H1 (cell line): ENCODE results near the gene FKBP1B. TPM values are rescaled to one million over a fixed set of nuclear protein-coding genes. Genes with fewer than 3 reads are reported as not detected.

Source experiments
- CTCF ChIA-PET: fragments of 300-600 bp; sonication (Branson Sonifier 250); formaldehyde crosslinking; loops from one replicate; lab custom pipeline; 2021; ENCODE audit not compliant: partially characterized antibody; lab: Charles Lee
- POLR2A ChIA-PET: fragments of 300-600 bp; sonication (Branson Sonifier 250); formaldehyde crosslinking; loops from one replicate; lab custom pipeline; 2021; ENCODE audit warnings: inconsistent platforms; ENCODE audit not compliant: partially characterized antibody; lab: Charles Lee
- DNase-seq, 2 experiments: peaks; one replicate each; pipeline versions ENCODE4 v3.0.0 to v3.0.0-alpha.2; 2010 to 2022; ENCODE audit warnings: low spot score in 2 of 2, low read depth in 1 of 2, mixed read lengths in 1 of 2
- FAIRE-seq: peaks from 2 replicates; lab custom pipeline; 2011; peaks lifted over from hg19 to GRCh38; lab: Jason Lieb, UNC
- H2AFZ ChIP-seq: 2 replicates; pipeline ENCODE4 v1.8.1; 2012; ENCODE audit warnings: low read length, inconsistent platforms
- H2AK5ac ChIP-seq: 2 replicates; pipeline ENCODE4 v1.6.1; 2013; ENCODE audit warnings: low read depth, low read length
- H2BK120ac ChIP-seq: replicated peaks from 2 replicates; pipeline ENCODE3; 2013; ENCODE audit warnings: low read depth, low read length, inconsistent platforms
- H2BK12ac ChIP-seq: 2 replicates; pipeline ENCODE4 v1.6.1; 2013; ENCODE audit warnings: low read depth, low read length
- H2BK15ac ChIP-seq: 2 replicates; pipeline ENCODE4 v1.6.1; 2013; ENCODE audit warnings: low read length
- H2BK20ac ChIP-seq: 2 replicates; pipeline ENCODE4 v1.6.1; 2013; ENCODE audit warnings: low read length
- H2BK5ac ChIP-seq: 2 replicates; pipeline ENCODE4 v1.6.1; 2013; ENCODE audit warnings: low read depth, low read length
- H3K14ac ChIP-seq: 2 replicates; pipeline ENCODE4 v1.6.1; 2013; ENCODE audit warnings: inconsistent platforms; ENCODE audit not compliant: insufficient read length
- H3K18ac ChIP-seq: 2 replicates; pipeline ENCODE4 v1.6.1; 2013; ENCODE audit warnings: low read length; ENCODE audit errors: extremely low read depth
- H3K23ac ChIP-seq: 2 replicates; pipeline ENCODE4 v1.6.1; 2013; ENCODE audit warnings: inconsistent platforms; ENCODE audit not compliant: insufficient read length
- H3K23me2 ChIP-seq: 2 replicates; pipeline ENCODE4 v1.6.1; 2013; ENCODE audit warnings: low read depth, low read length
- H3K27ac ChIP-seq: 2 replicates; pipeline ENCODE4 v1.6.1; 2011; ENCODE audit warnings: low read depth, low read length, inconsistent platforms
- H3K27me3 ChIP-seq, 4 experiments: replicated peaks in 1 of 4; 1 replicate in 1 of 4; 2 replicates in 3 of 4; pipeline versions ENCODE4 v1.6.1 to v1.8.1; 2011 to 2013; ENCODE audit warnings: low read length in 3 of 4, mild to moderate bottlenecking in 3 of 4, inconsistent platforms in 2 of 4, mixed read lengths in 2 of 4, moderate library complexity in 1 of 4; ENCODE audit not compliant: control insufficient read depth in 3 of 4, insufficient read depth in 3 of 4; ENCODE audit errors: extremely low read depth in 1 of 4
- H3K36me3 ChIP-seq, 4 experiments: 2 replicates each; pipeline versions ENCODE4 v1.6.1 to v1.8.1; 2011 to 2013; ENCODE audit warnings: mild to moderate bottlenecking in 4 of 4, low read length in 3 of 4, moderate library complexity in 2 of 4, control low read depth in 1 of 4, inconsistent platforms in 1 of 4; ENCODE audit not compliant: insufficient read depth in 4 of 4, control insufficient read depth in 2 of 4
- H3K4ac ChIP-seq: replicated peaks from 2 replicates; pipeline ENCODE3; 2013; ENCODE audit warnings: low read length, low read depth, mixed read lengths, inconsistent platforms; ENCODE audit not compliant: insufficient read length
- H3K4me1 ChIP-seq, 4 experiments: replicated peaks in 1 of 4; 1 replicate in 1 of 4; 2 replicates in 3 of 4; pipeline versions ENCODE4 v1.6.1 to v1.8.1; 2011 to 2013; ENCODE audit warnings: low read length in 3 of 4, inconsistent platforms in 2 of 4, mixed read lengths in 1 of 4; ENCODE audit not compliant: insufficient read depth in 4 of 4, control insufficient read depth in 3 of 4
- H3K4me2 ChIP-seq, 2 experiments: 2 replicates each; pipeline versions ENCODE4 v1.6.1 to v1.8.1; 2011 to 2013; ENCODE audit warnings: low read depth in 2 of 2, low read length in 2 of 2, control low read depth in 1 of 2, inconsistent platforms in 1 of 2, mild to moderate bottlenecking in 1 of 2; ENCODE audit not compliant: insufficient read depth in 1 of 2
- H3K4me3 ChIP-seq, 4 experiments: fragments of 200-600, 300-600 bp in 1 of 4; sonication (generic), shearing (Covaris generic), sonication (Bioruptor Twin) in 1 of 4; 2 replicates each; pipeline versions ENCODE4 v1.5.1 to v1.8.1; 2011 to 2016; ENCODE audit warnings: low read length in 4 of 4, low read depth in 3 of 4, control low read depth in 2 of 4, inconsistent platforms in 2 of 4, mild to moderate bottlenecking in 2 of 4, mixed read lengths in 1 of 4, moderate library complexity in 1 of 4; ENCODE audit not compliant: insufficient read depth in 2 of 4; ENCODE audit errors: extremely low read depth in 1 of 4
- H3K56ac ChIP-seq: replicated peaks from 2 replicates; pipeline ENCODE3; 2013; ENCODE audit warnings: low read depth, mild to moderate bottlenecking, mixed read lengths, low read length, inconsistent platforms; ENCODE audit not compliant: insufficient read length
- H3K79me1 ChIP-seq: 2 replicates; pipeline ENCODE4 v1.6.1; 2013; ENCODE audit warnings: low read depth, low read length, control low read depth
- H3K79me2 ChIP-seq, 2 experiments: 2 replicates each; pipeline versions ENCODE4 v1.6.1 to v1.8.1; 2012 to 2013; ENCODE audit warnings: low read length in 2 of 2, mild to moderate bottlenecking in 2 of 2, inconsistent platforms in 1 of 2; ENCODE audit not compliant: insufficient read depth in 2 of 2, control insufficient read depth in 1 of 2
- H3K9ac ChIP-seq, 4 experiments: replicated peaks in 1 of 4; 1 replicate in 1 of 4; 2 replicates in 3 of 4; pipeline versions ENCODE4 v1.6.1 to v1.8.1; 2011 to 2013; ENCODE audit warnings: low read depth in 3 of 4, low read length in 3 of 4, control low read depth in 2 of 4, mild to moderate bottlenecking in 2 of 4, moderate library complexity in 2 of 4, inconsistent platforms in 1 of 4; ENCODE audit errors: extremely low read depth in 1 of 4
- H3K9me3 ChIP-seq, 2 experiments: 2 replicates each; pipeline versions ENCODE4 v1.6.1 to v1.8.1; 2012 to 2013; ENCODE audit warnings: mild to moderate bottlenecking in 2 of 2, moderate library complexity in 2 of 2, control low read depth in 1 of 2, inconsistent platforms in 1 of 2, low read depth in 1 of 2, low read length in 1 of 2, mixed read lengths in 1 of 2; ENCODE audit not compliant: insufficient read depth in 2 of 2
- H4K20me1 ChIP-seq, 2 experiments: replicated peaks in 1 of 2; 2 replicates each; pipeline versions ENCODE3 to v1.8.1; 2011 to 2013; ENCODE audit warnings: inconsistent platforms in 2 of 2, low read length in 2 of 2, mild to moderate bottlenecking in 1 of 2; ENCODE audit not compliant: insufficient read depth in 2 of 2, control insufficient read depth in 1 of 2
- H4K5ac ChIP-seq: 2 replicates; pipeline ENCODE4 v1.6.1; 2013; ENCODE audit warnings: low read length, low read depth, mixed read lengths, inconsistent platforms; ENCODE audit not compliant: insufficient read length
- H4K8ac ChIP-seq: 2 replicates; pipeline ENCODE4 v1.8.0; 2013; ENCODE audit warnings: mild to moderate bottlenecking, moderate library complexity, low read length, inconsistent platforms; ENCODE audit not compliant: insufficient read depth; ENCODE audit errors: extremely low read depth
- H4K91ac ChIP-seq: replicated peaks from 2 replicates; pipeline ENCODE3; 2013; ENCODE audit warnings: low read length, mixed read lengths, inconsistent platforms; ENCODE audit not compliant: insufficient read length
- ASH2L ChIP-seq: fragments of 200-600, 300-600 bp; sonication (generic); IDR thresholded peaks from one replicate; pipeline ENCODE4 v1.7.1; 2017; ENCODE audit warnings: low read length
- BACH1 ChIP-seq: IDR thresholded peaks from 2 replicates; pipeline ENCODE4 v1.6.1; 2012; ENCODE audit warnings: low read length, improper control_type of control experiment
- CBX8 ChIP-seq: fragments of 300-800, 300-1000 bp; sonication (generic); IDR thresholded peaks from 2 replicates; pipeline ENCODE4 v1.7.1; 2016; ENCODE audit warnings: low read depth, low read length, borderline replicate concordance
- CHD2 ChIP-seq: IDR thresholded peaks from 2 replicates; pipeline ENCODE4 v1.6.1; 2012; ENCODE audit warnings: low read length, improper control_type of control experiment
- CREB1 ChIP-seq: IDR thresholded peaks from 2 replicates; pipeline ENCODE4 v1.6.1; 2012; ENCODE audit warnings: inconsistent platforms
- GTF2F1 ChIP-seq: IDR thresholded peaks from 2 replicates; pipeline ENCODE4 v1.6.1; 2012; ENCODE audit warnings: low read depth, low read length, improper control_type of control experiment, borderline replicate concordance
- JUN ChIP-seq: IDR thresholded peaks from 2 replicates; pipeline ENCODE4 v1.6.1; 2011; ENCODE audit warnings: low read depth, mild to moderate bottlenecking, improper control_type of control experiment, low read length
- JUND ChIP-seq: IDR thresholded peaks from 2 replicates; pipeline ENCODE4 v1.6.1; 2011; ENCODE audit warnings: mild to moderate bottlenecking, improper control_type of control experiment, low read length
- MAX ChIP-seq: IDR thresholded peaks from 2 replicates; pipeline ENCODE4 v1.6.1; 2012; ENCODE audit warnings: inconsistent platforms
- PHF8 ChIP-seq: fragments of 200-600 bp; sonication (generic); conservative IDR thresholded peaks from 2 replicates; pipeline ENCODE4 v1.7.1; 2012; ENCODE audit warnings: low read depth, mild to moderate bottlenecking, inconsistent platforms, low read length, moderate library complexity
- RBBP5 ChIP-seq: IDR thresholded peaks from 2 replicates; pipeline ENCODE4 v1.7.1; 2012; ENCODE audit warnings: low read depth, mild to moderate bottlenecking, inconsistent platforms, low read length, moderate library complexity, borderline replicate concordance
- RFX5 ChIP-seq: IDR thresholded peaks from 2 replicates; pipeline ENCODE4 v1.6.1; 2011; ENCODE audit warnings: low read depth, low read length, improper control_type of control experiment, borderline replicate concordance
- SIN3A ChIP-seq, 2 experiments: IDR thresholded peaks in 1 of 2; conservative IDR thresholded peaks in 1 of 2; 2 replicates each; pipeline ENCODE4 v1.6.1; 2011 to 2012; ENCODE audit warnings: low read length in 2 of 2, improper control_type of control experiment in 1 of 2, low read depth in 1 of 2, mild to moderate bottlenecking in 1 of 2
- SP1 ChIP-seq: IDR thresholded peaks from 2 replicates; pipeline ENCODE4 v1.6.1; 2011; ENCODE audit warnings: low read depth, low read length
- WGBS, 2 experiments: shearing (Covaris generic) in 1 of 2; methylation state at CpG; one replicate each; pipeline versions ENCODE4 v1.1.6 to v1.1.7; 2013 to 2015; ENCODE audit warnings: low lambda C conversion rate in 2 of 2, mixed read lengths in 2 of 2, inconsistent platforms in 1 of 2, low coverage in 1 of 2, missing lambda C conversion rate in 1 of 2; ENCODE audit not compliant: insufficient replicate concordance in 2 of 2, insufficient coverage in 1 of 2, insufficient read length in 1 of 2; ENCODE audit errors: extremely low coverage in 1 of 2, missing lambda C conversion rate in 1 of 2; 5-methylcytosine and 5-hydroxymethylcytosine counted together
- polyA plus RNA-seq, 7 experiments: library from polyadenylated mRNA; depleted of rRNA in 3 of 7; stranded (reverse) in 5 of 7; unstranded in 2 of 7; fragments of >200 nt in 5 of 7; fragments of 200-250 nt in 2 of 7; gene quantifications; 1 replicate in 5 of 7; 2 replicates in 1 of 7; 4 replicates in 1 of 7; pipeline versions ENCODE4 v1.2.1 to v1.2.3, GENCODE V29; 2011 to 2013; ENCODE audit warnings: missing spikeins in 2 of 7, mixed read lengths in 2 of 7
- total RNA-seq: library from RNA; stranded (reverse); fragmentation: NEBNext Ultra II Directional; extraction: Animal tissue kit (Norgen Biotek cat#: 25700); gene quantifications from 2 replicates; pipeline ENCODE4 v1.2.1, GENCODE V29; 2021

Gene FKBP1B
- total and polyA plus RNA-seq, 2 of the 8 experiments (the other 6 are each of a cell fraction or from before 2014, with no cell fraction given), result 50.8 to 151 TPM

DNA sequence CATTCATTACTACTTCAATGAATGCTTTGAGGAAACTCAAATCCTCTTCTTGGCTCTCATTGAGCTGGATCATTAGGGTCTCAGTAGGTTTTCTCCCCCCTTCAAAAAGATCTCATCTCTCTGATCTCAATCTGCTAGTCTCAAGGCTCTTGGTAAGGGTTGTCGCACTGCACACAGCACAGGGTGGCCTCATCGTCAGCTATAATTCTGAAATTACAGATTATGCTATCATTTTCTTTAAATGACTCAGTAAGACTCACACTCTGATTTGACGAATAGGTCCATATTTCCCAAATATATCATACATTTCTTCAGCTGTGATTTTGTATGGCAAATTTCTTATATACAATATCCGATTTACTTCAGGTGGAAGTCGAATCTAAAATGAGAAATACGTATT, 24.3 kb downstream of the FKBP1B start:
- H4K20me1 ChIP-seq, result peaks cover 0 to 2% of the 10 kb centered on the region in 2 experiments
- H3K14ac ChIP-seq, result no peak overlapping the region
- no peak overlapping the region for H3K56ac ChIP-seq
- no peaks in the 10 kb centered on the region for H3K27me3 ChIP-seq
- no peak overlapping the region for H3K4me3 ChIP-seq
- H4K8ac ChIP-seq, result no peak overlapping the region
- H2BK15ac ChIP-seq, result no peak overlapping the region
- no peak overlapping the region for H2BK120ac ChIP-seq
- no peak overlapping the region for H2BK20ac ChIP-seq
- H2BK5ac ChIP-seq, result no peak overlapping the region
- FAIRE-seq (no peak), DNase-seq (no peak)
- H3K4ac ChIP-seq, result no peak overlapping the region
- H3K9me3 ChIP-seq, result no peaks in the 10 kb centered on the region
- H3K9ac ChIP-seq, result no peak overlapping the region
- peaks cover 0 to 7% (median 2%) of the 10 kb centered on the region in 4 experiments; a peak in 4 of 7 replicates for H3K4me1 ChIP-seq
- peaks cover 0 to 27% of the 10 kb centered on the region in 2 experiments; a peak in 2 of 4 replicates for H3K79me2 ChIP-seq
- WGBS, 2 experiments, result 93% methylated on average over 6 of the region's 6 CpGs; no CpG with 5 or more reads in 1 of the 2 experiments
- no peaks in the 10 kb centered on the region; the same call in 1 of the 2 replicates for H3K79me1 ChIP-seq
- no peak overlapping the region for H3K27ac ChIP-seq
- H2AFZ ChIP-seq, result no peak overlapping the region
- no peak overlapping the region; a peak in 1 of 4 replicates for H3K4me2 ChIP-seq
- no peak overlapping the region for H4K91ac ChIP-seq
- H2BK12ac ChIP-seq, result no peak overlapping the region
- peaks cover 5% of the 10 kb centered on the region; the same call in 1 of the 2 replicates for H3K23me2 ChIP-seq
- ChIA-PET CTCF (interaction anchor here (0.9 to 1.0 kb wide), 2 partner anchors 10 to 13 kb away, joined by 3 to 4 read pairs; no protein-coding TSS in a partner anchor), POLR2A (interaction anchor here (0.6 to 2.8 kb wide), 10 partner anchors 9 to 146 kb away, joined by 3 to 14 read pairs (median 5); partner anchors contain the start of genes ATAD2B, TP53I3, UBXN2A and WDCP)
- no peak overlapping the region for H2AK5ac ChIP-seq
- peaks cover 0 to 32% (median 18%) of the 10 kb centered on the region in 4 experiments; a peak in 7 of 8 replicates for H3K36me3 ChIP-seq
- no peak overlapping the region for H3K23ac ChIP-seq
- no peak overlapping the region for H3K18ac ChIP-seq
- H4K5ac ChIP-seq, result no peak overlapping the region
- no peak for TF ChIP-seq ASH2L
- TF ChIP-seq GTF2F1, result no peak
- TF ChIP-seq RFX5, result no peak
- no peak for TF ChIP-seq CHD2
- TF ChIP-seq PHF8, result no peak
- TF ChIP-seq CREB1, result no peak
- no peak for TF ChIP-seq SP1
- TF ChIP-seq JUN, result no peak
- TF ChIP-seq CBX8, result no peak
- TF ChIP-seq SIN3A (conservative IDR thresholded peaks at IDR 0.05 in 1 of 2, IDR thresholded peaks at IDR 0.05 in 1 of 2; ENCODE audit: low read depth in 1 of 2, low read length in 2 of 2), result no peak
- TF ChIP-seq JUND, result no peak
- no peak for TF ChIP-seq BACH1
- TF ChIP-seq RBBP5, result no peak
- no peak for TF ChIP-seq MAX
